ENCODE measurements around the gene KBTBD8. TPM values are rescaled to one million over a fixed set of nuclear protein-coding genes. Genes with fewer than 3 reads are reported as not detected.

Gene KBTBD8
- total and polyA plus RNA-seq, 7 donors = 0.55 to 4.0 (median 1.4) TPM

DNA sequence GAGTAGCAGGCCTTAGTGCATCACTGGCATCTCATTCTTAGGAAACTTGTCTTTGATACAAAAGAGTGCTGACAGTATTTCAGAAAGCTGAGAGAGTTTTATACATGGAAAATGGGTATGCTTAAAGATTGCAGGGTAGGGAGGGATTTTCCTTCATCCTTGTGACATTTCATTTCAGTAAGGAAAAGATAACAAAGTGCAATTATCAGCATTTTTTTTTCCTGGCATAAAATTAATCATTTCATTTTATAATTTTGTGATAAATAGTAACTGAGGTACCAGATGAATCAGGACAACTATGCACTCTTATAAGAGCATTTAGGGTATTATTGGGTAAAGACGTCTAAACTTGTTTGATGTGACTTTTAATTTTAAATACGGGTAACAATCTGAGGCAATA is 10.3 kb downstream of the KBTBD8 start:
- Histone ChIP-seq H3K9me3 (no peaks in the 10 kb centered on the region), H3K27me3 (no peaks in the 10 kb centered on the region), H3K36me3 (peaks cover 0 to 6% (median 0%) of the 10 kb centered on the region in 4 donors), H3K4me3 (no peak overlapping the region), H3K27ac (no peak overlapping the region), H3K4me1 (peaks cover 0 to 21% (median 14%) of the 10 kb centered on the region in 4 donors)
- WGBS, 2 donors = 90 to 94% methylated on average over 2 of the region's 2 CpGs
- no peak for DNase-seq
- TF ChIP-seq, protein P1, sequence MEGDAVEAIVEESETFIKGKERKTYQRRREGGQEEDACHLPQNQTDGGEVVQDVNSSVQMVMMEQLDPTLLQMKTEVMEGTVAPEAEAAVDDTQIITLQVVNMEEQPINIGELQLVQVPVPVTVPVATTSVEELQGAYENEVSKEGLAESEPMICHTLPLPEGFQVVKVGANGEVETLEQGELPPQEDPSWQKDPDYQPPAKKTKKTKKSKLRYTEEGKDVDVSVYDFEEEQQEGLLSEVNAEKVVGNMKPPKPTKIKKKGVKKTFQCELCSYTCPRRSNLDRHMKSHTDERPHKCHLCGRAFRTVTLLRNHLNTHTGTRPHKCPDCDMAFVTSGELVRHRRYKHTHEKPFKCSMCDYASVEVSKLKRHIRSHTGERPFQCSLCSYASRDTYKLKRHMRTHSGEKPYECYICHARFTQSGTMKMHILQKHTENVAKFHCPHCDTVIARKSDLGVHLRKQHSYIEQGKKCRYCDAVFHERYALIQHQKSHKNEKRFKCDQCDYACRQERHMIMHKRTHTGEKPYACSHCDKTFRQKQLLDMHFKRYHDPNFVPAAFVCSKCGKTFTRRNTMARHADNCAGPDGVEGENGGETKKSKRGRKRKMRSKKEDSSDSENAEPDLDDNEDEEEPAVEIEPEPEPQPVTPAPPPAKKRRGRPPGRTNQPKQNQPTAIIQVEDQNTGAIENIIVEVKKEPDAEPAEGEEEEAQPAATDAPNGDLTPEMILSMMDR (IDR thresholded peaks at IDR 0.05) = no peak
- TF ChIP-seq POLR2AphosphoS5 (IDR thresholded peaks at IDR 0.05) (no peak), EP300 (IDR thresholded peaks at IDR 0.05) (no peak), POLR2A (IDR thresholded peaks at IDR 0.05) (no peak)
- intact Hi-C loops (cut with DNase I) = no loop called here

DNA sequence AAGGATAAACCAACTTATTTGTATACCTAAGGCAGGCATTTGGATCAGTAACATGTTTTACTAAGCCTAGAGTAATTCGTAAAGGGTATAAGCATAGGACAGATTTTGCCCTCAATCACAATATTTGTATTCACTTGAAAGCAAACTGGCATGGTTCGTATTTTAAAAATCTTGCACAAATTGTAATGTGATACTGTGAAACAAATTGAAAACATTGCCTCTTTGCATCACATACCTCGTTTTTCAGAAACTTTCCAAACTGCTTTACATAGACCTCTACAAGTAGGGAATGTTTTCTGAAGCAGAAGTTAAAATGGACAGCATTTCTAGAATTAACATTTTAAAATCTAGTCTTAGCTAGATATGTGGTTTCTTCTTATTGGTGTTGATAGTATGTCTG is 11.6 kb downstream of the KBTBD8 start:
- intact Hi-C loops (cut with DNase I) = no loop called here
- 88 to 91% methylated on average over 3 of the region's 3 CpGs for WGBS, 2 donors
- H3K9me3 ChIP-seq = no peaks in the 10 kb centered on the region
- no peak for DNase-seq
- peaks cover 0 to 6% (median 0%) of the 10 kb centered on the region in 4 donors for H3K36me3 ChIP-seq
- H3K27me3 ChIP-seq = no peaks in the 10 kb centered on the region
- peaks cover 0 to 21% (median 14%) of the 10 kb centered on the region in 4 donors for H3K4me1 ChIP-seq
- no peak overlapping the region for H3K27ac ChIP-seq
- no peak overlapping the region for H3K4me3 ChIP-seq
- TF ChIP-seq, protein P1 (IDR thresholded peaks at IDR 0.05) = no peak
- no peak for TF ChIP-seq POLR2AphosphoS5 (IDR thresholded peaks at IDR 0.05)
- no peak for TF ChIP-seq EP300 (IDR thresholded peaks at IDR 0.05)
- no peak for TF ChIP-seq POLR2A (IDR thresholded peaks at IDR 0.05)

DNA sequence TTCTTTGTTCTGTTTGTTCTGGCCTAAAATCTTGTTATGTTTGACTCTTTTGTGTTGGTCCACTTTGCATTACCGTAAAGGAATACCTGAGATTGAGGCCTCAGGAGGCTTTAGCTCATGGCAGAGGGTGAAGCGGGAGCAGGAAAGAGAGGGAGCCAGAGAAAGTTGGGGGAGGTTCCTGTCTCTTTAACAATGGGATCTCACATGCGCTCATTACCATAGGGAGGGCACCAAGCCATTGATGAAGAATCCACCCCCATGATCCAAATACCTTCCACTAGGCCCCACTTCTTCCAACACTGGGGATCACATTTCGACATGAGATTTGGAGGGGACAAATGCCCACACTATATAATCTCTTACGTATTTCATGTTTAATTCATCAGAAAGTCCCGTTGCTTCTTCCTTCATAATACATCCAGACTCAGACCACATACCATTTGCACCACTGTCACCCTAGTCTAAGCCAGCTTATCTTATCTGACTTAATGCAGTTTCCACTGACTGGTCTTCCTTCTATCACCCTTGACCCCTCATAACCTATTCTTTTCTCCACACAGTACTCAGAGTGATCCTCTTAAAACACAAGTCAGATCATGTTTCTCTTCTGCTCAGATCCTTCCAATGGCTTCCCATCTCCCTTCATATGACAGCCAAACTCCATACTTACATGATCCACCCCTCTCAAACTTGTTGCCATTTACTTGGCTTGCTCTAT is 13.5 kb downstream of the KBTBD8 start:
- 95 to 96% methylated on average over 6 of the region's 6 CpGs for WGBS, 2 donors
- TF ChIP-seq POLR2AphosphoS5 (IDR thresholded peaks at IDR 0.05) (no peak), EP300 (IDR thresholded peaks at IDR 0.05) (no peak), POLR2A (IDR thresholded peaks at IDR 0.05) (no peak)
- TF ChIP-seq, protein P1 (IDR thresholded peaks at IDR 0.05) = no peak
- Histone ChIP-seq H3K36me3 (peaks cover 0 to 6% (median 0%) of the 10 kb centered on the region in 4 donors), H3K27ac (no peak overlapping the region), H3K27me3 (no peaks in the 10 kb centered on the region), H3K9me3 (no peaks in the 10 kb centered on the region), H3K4me3 (no peak overlapping the region), H3K4me1 (peaks cover 0 to 9% (median 6%) of the 10 kb centered on the region in 4 donors)
- intact Hi-C loops (cut with DNase I) = no loop called here
- DNase-seq = no peak

DNA sequence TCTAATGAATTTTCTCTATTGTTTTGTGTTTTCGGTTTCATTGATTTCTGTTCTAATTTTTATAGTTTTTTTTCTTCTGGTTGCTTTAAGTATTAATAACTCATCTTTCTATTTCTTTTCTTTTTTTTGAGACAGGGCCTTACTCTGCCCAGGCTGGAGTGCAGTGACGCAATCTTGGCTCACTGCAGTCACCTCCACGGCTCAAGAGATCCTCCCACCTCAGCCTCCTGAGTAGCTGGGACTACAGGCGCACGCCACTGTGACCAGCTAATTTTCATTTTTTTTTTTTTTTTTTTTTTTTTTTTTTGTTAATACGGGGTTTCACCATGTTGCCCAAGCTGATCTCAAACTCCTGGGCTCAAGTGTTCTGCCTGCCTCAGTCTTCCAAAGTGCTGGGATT is 14.5 kb downstream of the KBTBD8 start:
- Histone ChIP-seq H3K36me3 (peaks cover 0 to 6% (median 0%) of the 10 kb centered on the region in 4 donors), H3K27me3 (no peaks in the 10 kb centered on the region), H3K27ac (no peak overlapping the region), H3K4me1 (no peaks in the 10 kb centered on the region), H3K4me3 (no peak overlapping the region), H3K9me3 (no peaks in the 10 kb centered on the region)
- WGBS, 2 donors = 89 to 95% methylated on average over 6 of the region's 6 CpGs
- TF ChIP-seq, protein P1 (IDR thresholded peaks at IDR 0.05) = no peak
- TF ChIP-seq POLR2AphosphoS5 (IDR thresholded peaks at IDR 0.05) (no peak), POLR2A (IDR thresholded peaks at IDR 0.05) (no peak), EP300 (IDR thresholded peaks at IDR 0.05) (no peak)
- intact Hi-C loops (cut with DNase I) = no loop called here
- no peak for DNase-seq

Data from sigmoid colon (tissue), 7 donors.